HG03342 (cell line): Measurements from ENCODE around the gene GPC4.

ENCODE experiments used
- ATAC-seq: cut with Tn5 transposase; IDR thresholded peaks from one replicate; pipeline ENCODE4 v1.9.1; 2021; ENCODE audit warnings: mild to moderate bottlenecking, moderate library complexity; ENCODE audit not compliant: unreplicated experiment

GPC4 gene

GRCh38 chrX:133415276-133416105 lies at the start of gene GPC4:
Gene GPC4 (minus strand): TSS chrX:133415489. CDS start chrX:133414965, 524 bp downstream.
- no peak for ATAC-seq

- no peak for ATAC-seq
These were observed 45.9 kb upstream of the GPC4 start for GRCh38 chrX:133461231-133461630.

GRCh38 chrX:133454924-133455323 lies 39.6 kb upstream of the GPC4 start:
- no peak for ATAC-seq

GRCh38 chrX:133454491-133454914 lies 39.2 kb upstream of the GPC4 start:
- no peak for ATAC-seq

GRCh38 chrX:133448512-133449076 lies 33.3 kb upstream of the GPC4 start:
- ATAC-seq: no peak

- no peak for ATAC-seq
These were observed 29.9 kb upstream of the GPC4 start for GRCh38 chrX:133444952-133445831.

GRCh38 chrX:133444196-133444595 lies 28.9 kb upstream of the GPC4 start:
- ATAC-seq: no peak

- no peak for ATAC-seq
These were observed 25.5 kb upstream of the GPC4 start for GRCh38 chrX:133440797-133441163.

GRCh38 chrX:133440081-133440796 lies 24.9 kb upstream of the GPC4 start:
- ATAC-seq: no peak

- no peak for ATAC-seq
These were observed 22.5 kb upstream of the GPC4 start for GRCh38 chrX:133437766-133438165.

- ATAC-seq: no peak
These were observed 22.1 kb upstream of the GPC4 start for GRCh38 chrX:133437356-133437755.

GRCh38 chrX:133435544-133436124 lies 20.3 kb upstream of the GPC4 start:
- no peak for ATAC-seq

GRCh38 chrX:133434197-133434820 lies 19.0 kb upstream of the GPC4 start:
- no peak for ATAC-seq

- ATAC-seq: no peak
These were observed 4.6 kb upstream of the GPC4 start for GRCh38 chrX:133419911-133420310.

- no peak for ATAC-seq
These were observed 3.3 kb upstream of the GPC4 start for GRCh38 chrX:133418588-133418987.

- no peak for ATAC-seq
These were observed 2.1 kb upstream of the GPC4 start for GRCh38 chrX:133417364-133417763.

- ATAC-seq: no peak
These were observed 648 bp downstream of the GPC4 start for GRCh38 chrX:133414406-133415275.

GRCh38 chrX:133413218-133413925 lies 1.9 kb downstream of the GPC4 start:
- no peak for ATAC-seq

- ATAC-seq: no peak
These were observed 2.6 kb downstream of the GPC4 start for GRCh38 chrX:133412665-133413064.
